DLD1 (cell line): ENCODE data around the gene TRIP13.

Experiments used
- in situ Hi-C: cut with HindIII; loops from 2 replicates; pipeline ENCODE4 v1.10.0; 2017; ENCODE audit warnings: low sequenced_read_pairs

TRIP13 gene

DNA sequence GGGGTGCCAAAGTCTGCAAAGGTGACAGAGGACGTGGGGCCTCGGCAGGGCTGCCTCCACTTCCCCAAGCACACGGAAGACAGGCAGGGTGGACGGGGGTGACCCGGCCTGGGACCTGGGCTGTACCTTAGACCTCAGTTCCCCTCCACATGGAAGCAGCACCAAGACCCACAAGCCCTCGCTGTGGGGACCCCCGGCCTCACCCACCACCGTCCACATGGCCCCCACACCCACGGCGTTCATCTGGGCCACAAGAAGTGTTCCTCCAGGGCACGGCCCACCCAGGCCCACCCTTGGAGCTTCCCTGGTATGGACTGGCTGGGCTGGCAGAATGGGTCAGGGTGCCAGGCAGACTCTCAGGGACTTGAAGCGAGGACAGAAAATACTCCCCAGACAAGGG, 70.1 kb downstream of the TRIP13 start:
- in situ Hi-C loops: no loop called here

DNA sequence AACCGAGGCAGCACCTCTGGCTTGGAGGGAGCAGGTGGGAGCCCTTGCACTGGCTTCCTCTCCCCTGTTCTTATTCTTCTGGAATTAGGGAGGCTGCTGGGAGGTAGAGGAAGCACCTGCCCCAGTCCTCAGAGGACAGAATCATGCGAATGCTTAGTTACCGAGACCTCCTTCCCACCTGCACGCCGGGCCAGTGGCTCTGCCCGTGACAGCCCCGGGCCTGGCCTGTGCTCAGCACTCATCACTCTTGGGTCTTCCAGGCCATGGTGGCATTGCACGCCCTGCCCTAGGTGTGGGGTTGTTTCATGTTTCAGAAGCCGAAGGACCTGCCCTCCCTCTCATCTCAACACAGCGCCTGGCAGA, 70.6 kb downstream of the TRIP13 start:
- in situ Hi-C loops: no loop called here

DNA sequence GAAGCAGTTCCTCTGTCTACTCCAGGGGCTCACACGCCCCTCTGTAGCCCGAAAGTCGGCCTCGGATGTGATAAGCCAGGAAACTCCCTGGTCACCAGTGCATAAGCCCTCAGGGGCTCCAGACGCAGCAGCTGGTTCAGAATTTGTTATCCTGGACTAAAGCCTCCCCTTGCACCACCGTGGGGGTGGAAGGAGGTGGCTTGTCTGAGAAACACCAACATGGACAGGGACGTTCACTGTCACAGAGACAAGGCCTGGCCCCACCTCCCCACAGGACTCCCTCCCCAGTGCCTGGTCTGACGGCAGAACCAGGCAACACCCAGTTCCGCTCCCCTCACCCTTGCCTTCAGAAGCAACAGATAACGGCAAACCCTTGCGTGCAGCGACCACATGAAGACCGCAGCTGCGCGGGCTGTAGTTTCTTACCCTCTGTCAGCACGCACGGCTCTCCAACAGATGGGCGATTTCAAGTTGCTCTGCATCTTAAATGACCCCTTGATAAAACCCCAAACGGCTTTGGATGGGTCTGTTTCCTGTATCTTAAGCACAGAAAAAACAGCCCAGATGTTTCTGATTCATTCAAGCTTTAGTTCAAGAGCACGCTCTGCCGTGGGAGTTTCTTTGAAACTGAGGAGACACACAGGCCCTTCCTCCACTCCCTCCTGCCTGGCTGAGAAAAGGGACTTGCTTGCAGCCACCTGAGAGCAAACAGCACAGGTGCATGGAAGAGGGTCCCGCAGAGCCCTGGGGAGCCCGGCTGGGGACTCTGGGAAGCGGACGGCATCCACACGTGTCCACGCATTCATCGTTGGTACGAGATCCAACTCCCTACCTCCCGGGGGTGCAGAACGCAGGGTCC, 71.2 kb downstream of the TRIP13 start:
- in situ Hi-C loops: no loop called here

DNA sequence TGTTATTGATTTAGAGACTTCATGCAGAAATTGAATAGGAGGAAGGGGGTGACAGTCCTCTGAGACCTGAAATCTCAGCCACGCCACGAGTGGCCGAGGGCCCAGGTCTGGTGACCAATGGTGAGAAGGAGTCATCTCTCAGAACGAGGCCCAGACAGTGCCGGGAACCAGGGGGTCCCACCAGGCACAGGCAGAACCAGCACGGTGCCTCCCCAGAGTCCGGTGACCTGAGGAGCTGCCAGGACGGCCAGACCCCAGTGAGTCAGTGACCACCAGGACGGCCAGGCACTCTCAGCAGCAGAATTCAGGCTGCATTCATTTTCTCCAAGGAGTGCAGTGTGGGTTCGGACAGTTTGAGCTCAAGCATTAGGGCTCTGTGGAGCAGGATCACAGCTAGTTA, 72.1 kb downstream of the TRIP13 start:
- in situ Hi-C loops: no loop called here

DNA sequence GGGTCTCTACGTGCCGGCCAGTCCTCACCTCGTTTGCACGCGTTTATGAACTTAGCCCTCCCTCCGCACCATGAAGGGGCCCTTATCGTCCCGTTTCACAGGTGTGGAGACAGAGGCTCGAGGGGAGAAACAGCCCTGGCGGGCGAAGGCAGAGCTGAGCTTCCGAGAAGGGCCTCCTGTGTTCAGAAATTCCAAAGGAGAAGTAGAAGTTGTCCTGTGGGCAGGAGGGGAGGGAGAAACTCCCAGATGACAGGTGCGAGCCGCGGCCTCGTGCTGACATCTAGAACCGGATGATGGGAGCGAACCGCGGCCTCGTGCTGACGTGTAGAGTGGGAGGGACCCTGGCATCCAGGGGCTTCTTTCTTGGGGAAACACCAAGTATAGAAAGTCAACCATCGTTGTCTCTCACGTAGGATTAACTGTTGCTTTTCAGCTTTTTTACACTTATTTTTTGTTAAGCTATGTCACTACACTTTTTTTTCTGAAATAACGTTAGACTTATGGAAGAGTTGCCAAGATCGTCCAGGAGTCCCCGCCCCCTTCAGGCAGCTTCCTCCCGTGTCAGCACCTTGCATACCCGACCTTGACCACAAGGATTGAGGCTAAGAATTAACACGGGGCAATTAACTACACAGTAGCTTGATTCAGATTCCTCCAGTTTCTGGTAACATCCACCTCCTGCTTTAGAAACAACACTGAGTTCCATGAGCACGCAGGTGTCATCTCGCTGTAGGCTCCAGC, 73.1 kb downstream of the TRIP13 start:
- in situ Hi-C loops: no loop called here

DNA sequence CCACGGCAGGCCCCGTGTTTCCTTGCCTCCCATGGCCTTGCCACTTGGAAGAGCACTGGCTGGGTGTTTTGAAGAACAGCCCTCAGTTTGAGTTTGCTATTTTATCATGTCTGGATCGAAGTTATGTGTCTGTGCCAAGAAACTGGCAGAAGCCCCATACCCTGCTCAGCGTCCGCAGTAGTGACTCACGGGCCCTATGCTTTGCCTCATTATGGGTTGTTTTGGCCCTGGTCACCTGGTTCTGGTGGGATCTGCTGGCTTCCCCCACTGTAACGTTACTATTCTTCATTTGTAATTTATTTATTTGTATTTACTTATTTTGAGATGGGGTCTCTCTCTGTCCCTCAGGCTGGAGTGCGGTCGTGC, 73.6 kb downstream of the TRIP13 start:
- in situ Hi-C loops: no loop called here

DNA sequence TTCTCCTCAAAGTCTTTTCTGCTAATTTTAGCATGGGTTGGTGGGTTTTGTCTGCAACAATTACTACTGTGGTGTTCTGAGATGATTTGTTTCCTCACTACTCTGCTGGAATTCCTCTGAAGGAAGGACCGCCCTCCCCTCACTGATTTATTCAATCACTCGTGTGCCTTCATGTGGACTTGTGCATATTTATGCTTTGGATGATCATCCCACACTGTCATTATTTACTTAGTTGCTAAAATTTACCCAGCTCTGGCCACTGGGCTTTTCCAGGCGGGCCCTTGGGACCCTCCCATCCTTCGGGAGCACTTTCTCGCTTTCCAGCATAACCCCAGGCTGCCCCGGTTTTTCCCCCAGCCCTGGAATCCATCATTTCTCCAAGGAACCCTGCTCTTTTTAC, 74.3 kb downstream of the TRIP13 start:
- in situ Hi-C loops: no loop called here
